Measurements from ENCODE around the gene FITM1. TPM values are rescaled to one million over a fixed set of nuclear protein-coding genes. Genes with fewer than 3 reads are reported as not detected.

The FITM1 gene
- total RNA-seq, 1 experiment from 2014 or later = 0.72 TPM

GRCh38 chr14:24080888-24081738 lies 49.3 kb upstream of the FITM1 start:
- peak overlapping the region in 1 of 3 experiments; percentile 57; a peak in 1 of 7 replicates for H3K27ac Mint-ChIP-seq
- no peaks in the 10 kb centered on the region for H3K9me3 Mint-ChIP-seq
- H3K56ac ChIP-seq (ENCODE audit: insufficient read length, low read depth, low read length) = no peak overlapping the region
- peaks cover 32% of the 10 kb centered on the region for H3K27me3 Mint-ChIP-seq (ENCODE audit: low read depth)
- H3K79me2 ChIP-seq (ENCODE audit: insufficient read depth, low read length) = no peaks in the 10 kb centered on the region
- no peak overlapping the region for H3K27ac ChIP-seq (ENCODE audit: insufficient read length, low read depth, low read length)
- peaks cover 4% of the 10 kb centered on the region for H3K23me2 ChIP-seq (ENCODE audit: insufficient read length, low read depth, low read length, poor library complexity, severe bottlenecking)
- H2BK20ac ChIP-seq (ENCODE audit: low read depth, low read length, poor library complexity, severe bottlenecking) = no peak overlapping the region
- H2BK5ac ChIP-seq (ENCODE audit: insufficient read length, low read length) = no peak overlapping the region
- no peaks in the 10 kb centered on the region; a peak in 1 of 7 replicates for H3K36me3 Mint-ChIP-seq (ENCODE audit: insufficient read depth in 1 of 3, low read depth in 3 of 3)
- no peak overlapping the region for H3K9ac ChIP-seq (ENCODE audit: extremely low read depth, insufficient read length, low read length)
- no peak overlapping the region for H2BK15ac ChIP-seq (ENCODE audit: low read depth, low read length)
- H2AK5ac ChIP-seq (ENCODE audit: insufficient read length, low read length) = no peak overlapping the region
- no CpG with 5 or more reads among the region's 74 CpGs for whole genome bisulfite sequencing (ENCODE audit: extremely low coverage, insufficient read length, low lambda C conversion rate)
- H3K27me3 ChIP-seq (ENCODE audit: insufficient read depth, low read length) = no peaks in the 10 kb centered on the region; the same call in 1 of the 2 replicates
- peak overlapping the region; percentile 50 for H3K4me2 ChIP-seq (ENCODE audit: insufficient read depth, insufficient read length, low read length)
- H3K14ac ChIP-seq (ENCODE audit: insufficient read depth, low read length) = peak overlapping the region; percentile 16; the same call in 1 of the 2 replicates
- H3K9me3 ChIP-seq (ENCODE audit: control insufficient read depth, low read depth, low read length) = no peaks in the 10 kb centered on the region
- peak overlapping the region; percentile 74 to 84 for H3K4me3 Mint-ChIP-seq
- H3K4ac ChIP-seq (ENCODE audit: low read depth, low read length) = no peak overlapping the region
- peak; percentile 79 for DNase-seq
- no peak overlapping the region for H3K23ac ChIP-seq (ENCODE audit: insufficient read length, low read depth, low read length)
- peaks cover 33 to 42% of the 10 kb centered on the region in 2 experiments for H3K4me1 Mint-ChIP-seq
- no peak for TF ChIP-seq CTCF (conservative IDR thresholded peaks at IDR 0.05)
- no peak overlapping the region for H2BK120ac ChIP-seq (ENCODE audit: low read depth, low read length, poor library complexity, severe bottlenecking)
- H4K8ac ChIP-seq (replicated peaks; ENCODE audit: insufficient read length, low read depth, low read length) = no peak overlapping the region
- no peak overlapping the region for H4K91ac ChIP-seq (ENCODE audit: insufficient read length, low read depth, low read length)
- H2AFZ ChIP-seq (ENCODE audit: low read length) = no peak overlapping the region
- no peak overlapping the region for H3K18ac ChIP-seq (ENCODE audit: insufficient read length, low read depth, low read length)
- H3K4me1 ChIP-seq (ENCODE audit: insufficient read depth, low read length) = peaks cover 5% of the 10 kb centered on the region; the same call in 1 of the 2 replicates
- no peak overlapping the region for H4K5ac ChIP-seq (ENCODE audit: insufficient read length, low read depth, low read length)
- H3T11ph ChIP-seq (ENCODE audit: low read length) = no peak overlapping the region
- H2BK12ac ChIP-seq (ENCODE audit: insufficient read length, low read depth, low read length) = no peak overlapping the region
- no peaks in the 10 kb centered on the region for H3K79me1 ChIP-seq (ENCODE audit: insufficient read depth, low read depth, low read length, poor library complexity, severe bottlenecking)
- H4K20me1 ChIP-seq (ENCODE audit: control insufficient read depth, insufficient read depth, insufficient read length) = no peaks in the 10 kb centered on the region

All from H9 (cell line).